PFSK-1 (cell line): ENCODE results near the gene IFNA13.

Experiments used
- FOXP2 ChIP-seq: optimal IDR thresholded peaks from 2 replicates; pipeline ENCODE3; 2011; ENCODE audit warnings: borderline replicate concordance, control low read depth, inconsistent platforms; ENCODE audit not compliant: insufficient read depth; ENCODE audit errors: extremely low read length, extremely low read depth
- POLR2AphosphoS5 ChIP-seq: IDR thresholded peaks from 2 replicates; pipeline ENCODE4 v1.6.1; 2012; ENCODE audit warnings: low read depth, mild to moderate bottlenecking, control low read depth, low read length, moderate library complexity
- SIN3A ChIP-seq: IDR thresholded peaks from 2 replicates; pipeline ENCODE4 v1.6.1; 2012; ENCODE audit warnings: mild to moderate bottlenecking, low read length, moderate library complexity, borderline replicate concordance; ENCODE audit not compliant: insufficient read depth
- TAF1 ChIP-seq: IDR thresholded peaks from 2 replicates; pipeline ENCODE4 v1.6.1; 2012; ENCODE audit warnings: low read length, control low read depth, borderline replicate concordance; ENCODE audit not compliant: insufficient read depth
- TF ChIP-seq, protein P1 (sequence below), 2 experiments: IDR thresholded peaks; 2 replicates each; pipeline versions ENCODE4 v1.6.1 to v1.8.0; 2011 to 2012; ENCODE audit warnings: low read depth in 2 of 2, low read length in 2 of 2, control low read depth in 1 of 2, inconsistent platforms in 1 of 2, mild to moderate bottlenecking in 1 of 2, moderate library complexity in 1 of 2; ENCODE audit not compliant: insufficient read depth in 1 of 2

The IFNA13 gene

DNA sequence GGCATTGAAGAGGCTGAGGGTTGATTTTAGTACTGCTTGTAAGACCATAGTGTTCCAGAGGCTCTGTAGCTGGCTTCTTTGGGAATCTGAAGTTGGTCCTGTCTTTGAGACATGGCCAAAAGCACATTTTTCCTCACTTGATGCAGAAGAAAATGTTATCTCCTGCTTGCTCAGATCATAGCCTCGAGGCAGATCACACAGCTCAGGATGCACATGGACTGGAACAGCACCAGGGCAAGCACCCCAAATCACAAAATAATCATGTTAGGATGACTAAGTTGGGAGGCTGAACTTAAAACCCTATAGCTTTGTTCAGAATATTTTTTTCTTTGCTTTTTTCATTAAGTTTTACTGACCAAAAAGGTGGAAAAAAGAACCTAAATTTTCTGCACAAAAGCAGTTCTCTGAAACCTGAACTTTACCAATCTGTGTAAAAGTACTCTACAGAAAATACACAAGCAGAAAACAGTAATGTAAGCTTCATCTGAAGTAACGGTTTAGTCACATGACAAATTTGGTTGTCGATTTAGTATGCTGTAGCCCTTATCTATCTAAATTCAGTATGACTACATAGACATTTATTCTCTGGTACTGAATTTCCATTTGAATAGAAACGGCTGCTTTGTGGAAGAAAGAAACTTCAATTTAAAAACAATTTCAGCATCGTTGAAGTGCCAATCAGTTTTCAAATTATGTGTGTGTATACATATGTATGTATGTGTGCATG, 36.0 kb downstream of the IFNA13 start:
- TF ChIP-seq POLR2AphosphoS5: no peak
- no peak for TF ChIP-seq FOXP2
- TF ChIP-seq, protein P1, sequence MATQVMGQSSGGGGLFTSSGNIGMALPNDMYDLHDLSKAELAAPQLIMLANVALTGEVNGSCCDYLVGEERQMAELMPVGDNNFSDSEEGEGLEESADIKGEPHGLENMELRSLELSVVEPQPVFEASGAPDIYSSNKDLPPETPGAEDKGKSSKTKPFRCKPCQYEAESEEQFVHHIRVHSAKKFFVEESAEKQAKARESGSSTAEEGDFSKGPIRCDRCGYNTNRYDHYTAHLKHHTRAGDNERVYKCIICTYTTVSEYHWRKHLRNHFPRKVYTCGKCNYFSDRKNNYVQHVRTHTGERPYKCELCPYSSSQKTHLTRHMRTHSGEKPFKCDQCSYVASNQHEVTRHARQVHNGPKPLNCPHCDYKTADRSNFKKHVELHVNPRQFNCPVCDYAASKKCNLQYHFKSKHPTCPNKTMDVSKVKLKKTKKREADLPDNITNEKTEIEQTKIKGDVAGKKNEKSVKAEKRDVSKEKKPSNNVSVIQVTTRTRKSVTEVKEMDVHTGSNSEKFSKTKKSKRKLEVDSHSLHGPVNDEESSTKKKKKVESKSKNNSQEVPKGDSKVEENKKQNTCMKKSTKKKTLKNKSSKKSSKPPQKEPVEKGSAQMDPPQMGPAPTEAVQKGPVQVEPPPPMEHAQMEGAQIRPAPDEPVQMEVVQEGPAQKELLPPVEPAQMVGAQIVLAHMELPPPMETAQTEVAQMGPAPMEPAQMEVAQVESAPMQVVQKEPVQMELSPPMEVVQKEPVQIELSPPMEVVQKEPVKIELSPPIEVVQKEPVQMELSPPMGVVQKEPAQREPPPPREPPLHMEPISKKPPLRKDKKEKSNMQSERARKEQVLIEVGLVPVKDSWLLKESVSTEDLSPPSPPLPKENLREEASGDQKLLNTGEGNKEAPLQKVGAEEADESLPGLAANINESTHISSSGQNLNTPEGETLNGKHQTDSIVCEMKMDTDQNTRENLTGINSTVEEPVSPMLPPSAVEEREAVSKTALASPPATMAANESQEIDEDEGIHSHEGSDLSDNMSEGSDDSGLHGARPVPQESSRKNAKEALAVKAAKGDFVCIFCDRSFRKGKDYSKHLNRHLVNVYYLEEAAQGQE (IDR thresholded peaks at IDR 0.05; ENCODE audit: insufficient read depth in 1 of 2, low read depth in 2 of 2, low read length in 2 of 2): no peak
- no peak for TF ChIP-seq TAF1
- no peak for TF ChIP-seq SIN3A

DNA sequence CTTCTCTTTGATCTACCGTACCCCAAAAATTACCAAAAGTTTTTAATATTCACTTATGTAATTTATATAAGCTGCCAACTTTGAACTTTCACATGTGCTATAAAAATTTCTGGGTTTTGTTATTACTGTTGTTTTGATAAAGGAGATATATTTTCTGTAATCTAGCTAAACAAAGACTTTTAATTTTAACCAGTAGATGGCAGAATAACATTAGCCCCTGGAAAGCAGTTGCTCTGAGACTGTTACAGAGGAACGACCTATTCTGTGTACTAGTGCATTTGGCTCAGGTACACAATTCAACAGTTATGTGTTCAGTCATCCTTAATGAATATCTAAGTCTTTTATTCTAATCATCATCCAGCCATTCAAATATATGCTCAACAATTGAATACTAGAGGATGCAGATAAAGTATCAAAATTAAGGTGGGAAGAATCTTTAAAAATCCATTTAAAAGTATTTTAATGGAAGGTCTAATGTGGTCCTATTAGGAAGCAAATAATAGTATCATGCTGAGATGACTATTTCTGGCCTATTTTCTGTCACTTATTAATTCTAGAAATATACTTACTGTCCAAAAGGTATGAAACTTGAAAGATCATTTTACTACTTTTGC, 41.2 kb downstream of the IFNA13 start:
- TF ChIP-seq POLR2AphosphoS5 (no peak), FOXP2 (no peak), TAF1 (no peak), SIN3A (no peak)
- TF ChIP-seq, protein P1 (IDR thresholded peaks at IDR 0.05; ENCODE audit: insufficient read depth in 1 of 2, low read depth in 2 of 2, low read length in 2 of 2): no peak

DNA sequence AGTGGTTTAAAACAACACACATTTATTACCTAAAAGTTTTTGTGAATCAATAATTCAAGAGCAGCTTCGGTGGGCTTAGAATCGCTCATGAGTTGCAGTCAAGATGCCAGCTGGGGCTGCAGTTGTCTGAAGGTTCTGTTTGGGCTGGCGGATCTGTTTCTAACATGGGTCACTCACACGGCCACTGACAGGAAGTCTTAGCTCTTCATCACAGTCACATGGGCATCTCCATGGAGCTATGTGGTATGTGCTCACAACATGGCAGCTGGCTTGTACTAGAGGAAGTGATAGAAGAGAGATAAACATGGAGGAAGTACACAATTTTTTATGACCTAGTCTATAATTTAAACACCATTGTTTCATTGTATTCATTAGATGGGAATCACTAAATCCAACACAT, 43.8 kb downstream of the IFNA13 start:
- TF ChIP-seq POLR2AphosphoS5 (no peak), SIN3A (no peak), FOXP2 (no peak), TAF1 (no peak)
- TF ChIP-seq, protein P1 (IDR thresholded peaks at IDR 0.05; ENCODE audit: insufficient read depth in 1 of 2, low read depth in 2 of 2, low read length in 2 of 2): no peak

DNA sequence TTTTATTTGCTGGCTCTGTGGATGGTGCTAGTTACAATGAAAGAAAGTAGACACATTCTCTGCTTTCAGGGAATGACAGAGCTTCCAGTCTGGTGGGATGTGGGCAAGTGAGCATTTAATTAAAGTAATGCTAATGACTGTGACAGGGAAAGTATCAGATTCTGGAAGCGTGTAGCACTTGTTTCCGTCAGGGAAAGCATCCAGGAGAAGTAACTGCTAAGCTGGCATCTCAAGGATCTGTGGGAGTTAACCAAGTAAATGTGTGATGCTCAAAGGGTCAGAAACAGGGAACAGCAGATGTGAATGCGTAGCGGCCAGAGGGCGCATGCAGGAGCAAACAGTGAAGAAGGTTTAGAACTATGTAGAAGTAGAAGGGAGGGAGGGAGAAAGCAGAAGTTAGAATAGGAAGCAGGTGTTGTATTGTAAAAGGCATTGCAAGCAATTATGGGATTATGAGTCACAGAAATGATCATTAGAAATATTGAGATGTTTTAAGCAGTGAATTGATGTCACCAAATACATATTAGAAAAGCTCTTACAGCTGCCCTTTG, 44.9 kb downstream of the IFNA13 start:
- TF ChIP-seq POLR2AphosphoS5 (no peak), TAF1 (no peak), SIN3A (no peak)

DNA sequence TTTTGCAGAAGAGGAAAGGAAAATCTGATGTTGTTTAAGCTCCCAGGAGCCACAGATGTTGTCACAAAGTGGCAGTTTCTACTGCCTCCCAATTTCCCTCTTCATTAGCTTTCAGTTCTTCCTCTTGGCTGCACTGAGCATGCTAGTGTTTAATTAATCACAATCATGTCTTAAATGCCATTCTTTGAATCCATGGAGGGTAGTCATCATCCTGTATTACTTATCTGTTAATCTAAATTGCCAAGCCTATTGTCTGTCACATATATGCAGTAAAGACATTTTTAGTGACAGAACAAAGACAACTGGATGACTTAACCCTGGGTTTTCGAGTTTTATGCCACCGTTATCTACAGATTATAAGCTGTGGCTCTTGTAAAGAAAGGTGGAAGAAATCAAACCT, 47.4 kb downstream of the IFNA13 start:
- no peak for TF ChIP-seq SIN3A
- TF ChIP-seq POLR2AphosphoS5: no peak
- TF ChIP-seq, protein P1 (IDR thresholded peaks at IDR 0.05; ENCODE audit: insufficient read depth in 1 of 2, low read depth in 2 of 2, low read length in 2 of 2): no peak
- TF ChIP-seq FOXP2: no peak
- no peak for TF ChIP-seq TAF1
